Neural cell (in vitro differentiated cells): ENCODE data around the gene SLC6A18. TPM values are rescaled to one million over a fixed set of nuclear protein-coding genes. Genes with fewer than 3 reads are reported as not detected.

Source experiments
- H2AFZ ChIP-seq: fragments of 200-600, 300-800 bp; sonication (generic), shearing (Covaris generic); 2 replicates; pipeline ENCODE4 v1.6.0; 2014; ENCODE audit warnings: low read depth, mild to moderate bottlenecking, antibody characterized with exemption, low read length, moderate library complexity
- H3F3A ChIP-seq: fragments of 200-600 bp; shearing (Covaris generic); 2 replicates; pipeline ENCODE4 v1.6.1; 2016; ENCODE audit warnings: mild to moderate bottlenecking, moderate library complexity, mixed read lengths, antibody characterized with exemption, low read length; ENCODE audit not compliant: insufficient read depth, poor library complexity, severe bottlenecking
- H3K27ac ChIP-seq: fragments of 200-600, 300-800 bp; sonication (generic), shearing (Covaris generic); 2 replicates; pipeline ENCODE4 v1.5.1; 2014; ENCODE audit warnings: mild to moderate bottlenecking, low read length, moderate library complexity
- H3K27me3 ChIP-seq: fragments of 300-800, 200-600 bp; sonication (generic), shearing (Covaris generic); 2 replicates; pipeline ENCODE4 v1.6.0; 2014; ENCODE audit warnings: mild to moderate bottlenecking, low read depth, low read length, moderate library complexity; ENCODE audit not compliant: insufficient read depth
- H3K36me3 ChIP-seq: fragments of 300-800, 200-600 bp; sonication (generic), shearing (Covaris generic); 2 replicates; pipeline ENCODE4 v1.5.1; 2014; ENCODE audit warnings: mild to moderate bottlenecking, antibody characterized with exemption, low read length, moderate library complexity; ENCODE audit not compliant: insufficient read depth
- H3K4me2 ChIP-seq: fragments of 300-800, 200-600 bp; sonication (generic), shearing (Covaris generic); 2 replicates; pipeline ENCODE4 v1.6.0; 2014; ENCODE audit warnings: mild to moderate bottlenecking, low read length
- H3K4me3 ChIP-seq: fragments of 300-800, 200-600 bp; sonication (generic), shearing (Covaris generic); 2 replicates; pipeline ENCODE4 v1.5.1; 2014; ENCODE audit warnings: mild to moderate bottlenecking, low read length, moderate library complexity
- H3K79me2 ChIP-seq: fragments of 200-600 bp; shearing (Covaris generic); replicated peaks from 2 replicates; pipeline ENCODE4 v1.6.0; 2014; ENCODE audit warnings: mild to moderate bottlenecking, low read length, moderate library complexity; ENCODE audit not compliant: insufficient read depth
- H3K9ac ChIP-seq: fragments of 300-800, 200-600 bp; sonication (generic), shearing (Covaris generic); 2 replicates; pipeline ENCODE4 v1.6.1; 2016; ENCODE audit warnings: mild to moderate bottlenecking, low read length, mixed read lengths
- H3K9me2 ChIP-seq: fragments of 200-600 bp; shearing (Covaris generic); 2 replicates; pipeline ENCODE4 v1.6.1; 2016; ENCODE audit warnings: mild to moderate bottlenecking, low read length, mixed read lengths; ENCODE audit not compliant: insufficient read depth
- H3K9me3 ChIP-seq: fragments of 200-600, 300-800 bp; sonication (generic), shearing (Covaris generic); 2 replicates; pipeline ENCODE4 v1.6.1; 2016; ENCODE audit warnings: mild to moderate bottlenecking, mixed run types, low read length, moderate library complexity, mixed read lengths
- H4K20me1 ChIP-seq: fragments of 200-600 bp; shearing (Covaris generic); 2 replicates; pipeline ENCODE4 v1.6.1; 2016; ENCODE audit warnings: mild to moderate bottlenecking, mixed run types; ENCODE audit not compliant: insufficient read depth
- CTCF ChIP-seq: fragments of 450-650 bp; IDR thresholded peaks from 2 replicates; pipeline ENCODE4 v1.5.1; 2014; ENCODE audit warnings: antibody characterized with exemption, mild to moderate bottlenecking, moderate library complexity; ENCODE audit not compliant: poor library complexity, severe bottlenecking
- EP300 ChIP-seq: fragments of 450-650 bp; conservative IDR thresholded peaks from 2 replicates; pipeline ENCODE4 v1.6.1; 2014; ENCODE audit warnings: antibody characterized with exemption, mild to moderate bottlenecking, moderate library complexity; ENCODE audit not compliant: poor library complexity, severe bottlenecking
- EZH2 ChIP-seq: fragments of 200-600, 300-800 bp; shearing (Covaris generic), sonication (generic); IDR thresholded peaks from 2 replicates; pipeline ENCODE4 v1.6.1; 2014; ENCODE audit warnings: antibody characterized with exemption, low read length, borderline replicate concordance, mild to moderate bottlenecking; ENCODE audit not compliant: insufficient read depth, poor library complexity, severe bottlenecking
- MXI1 ChIP-seq: fragments of 450-650 bp; conservative IDR thresholded peaks from 2 replicates; pipeline ENCODE4 v1.6.1; 2014; ENCODE audit warnings: antibody characterized with exemption, mild to moderate bottlenecking; ENCODE audit not compliant: poor library complexity, severe bottlenecking
- POLR2AphosphoS5 ChIP-seq: IDR thresholded peaks from 2 replicates; pipeline ENCODE4 v1.6.1; 2012
- RAD21 ChIP-seq: fragments of 450-650 bp; conservative IDR thresholded peaks from 2 replicates; pipeline ENCODE4 v1.6.1; 2014; ENCODE audit warnings: antibody characterized with exemption, mild to moderate bottlenecking, moderate library complexity
- REST ChIP-seq: IDR thresholded peaks from 2 replicates; pipeline ENCODE4 v1.6.1; 2012; ENCODE audit warnings: borderline replicate concordance
- SMC3 ChIP-seq: fragments of 450-650 bp; conservative IDR thresholded peaks from 2 replicates; pipeline ENCODE4 v1.6.1; 2014; ENCODE audit warnings: antibody characterized with exemption, mild to moderate bottlenecking, moderate library complexity; ENCODE audit not compliant: poor library complexity
- TAF1 ChIP-seq: IDR thresholded peaks from 2 replicates; pipeline ENCODE4 v1.6.1; 2012; ENCODE audit warnings: low read depth
- polyA plus RNA-seq: library from polyadenylated mRNA; depleted of rRNA; stranded (reverse); fragments of >200 nt; gene quantifications from 2 replicates; pipeline ENCODE4 v1.2.3, GENCODE V29; 2014

Gene SLC6A18
- polyA plus RNA-seq, 1 donor from 2014 or later, result not detected

- no peaks in the 10 kb centered on the region for H3F3A ChIP-seq
- no peak overlapping the region for H3K4me3 ChIP-seq
- H3K79me2 ChIP-seq, result no peaks in the 10 kb centered on the region
- H3K9ac ChIP-seq, result no peak overlapping the region
- no peak overlapping the region for H2AFZ ChIP-seq
- no peaks in the 10 kb centered on the region for H3K27me3 ChIP-seq
- no peaks in the 10 kb centered on the region for H4K20me1 ChIP-seq
- H3K9me2 ChIP-seq, result no peaks in the 10 kb centered on the region
- H3K4me2 ChIP-seq, result no peak overlapping the region
- H3K9me3 ChIP-seq, result no peaks in the 10 kb centered on the region
- TF ChIP-seq EZH2 (no peak), EP300 (no peak), SMC3 (no peak), POLR2AphosphoS5 (no peak), RAD21 (no peak), REST (no peak), CTCF (no peak), MXI1 (no peak), TAF1 (no peak)
- no peaks in the 10 kb centered on the region for H3K36me3 ChIP-seq
- no peak overlapping the region for H3K27ac ChIP-seq
Observed at GRCh38 chr5:1187950-1188334, 37.2 kb upstream of the SLC6A18 start.

DNA sequence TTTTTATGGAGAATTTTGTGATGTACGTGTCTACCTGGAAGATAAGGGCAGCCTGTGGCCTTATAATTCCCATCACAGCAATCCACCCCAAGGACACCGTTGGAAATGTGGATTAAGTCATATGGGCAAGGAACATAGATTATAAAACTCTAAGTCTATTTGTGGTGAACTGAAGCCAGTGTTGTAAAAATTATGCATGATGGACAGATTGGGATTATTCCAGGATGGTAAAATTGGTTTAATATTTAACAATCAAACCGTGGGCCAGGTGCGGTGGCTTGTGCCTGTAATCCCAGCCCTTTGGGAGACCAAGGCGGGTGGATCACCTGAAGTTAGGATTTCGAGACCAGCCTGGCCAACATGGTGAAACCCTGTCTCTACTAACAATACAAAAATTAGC is 36.7 kb upstream of the SLC6A18 start:
- Histone ChIP-seq H3K4me2 (no peak overlapping the region), H3K27me3 (no peaks in the 10 kb centered on the region), H3F3A (no peaks in the 10 kb centered on the region), H3K9me2 (no peaks in the 10 kb centered on the region), H3K79me2 (no peaks in the 10 kb centered on the region), H4K20me1 (no peaks in the 10 kb centered on the region), H3K27ac (no peak overlapping the region), H3K9me3 (no peaks in the 10 kb centered on the region), H2AFZ (no peak overlapping the region), H3K9ac (no peak overlapping the region), H3K4me3 (no peak overlapping the region), H3K36me3 (no peaks in the 10 kb centered on the region)
- no peak for TF ChIP-seq TAF1
- no peak for TF ChIP-seq REST
- no peak for TF ChIP-seq EP300
- TF ChIP-seq POLR2AphosphoS5, result no peak
- no peak for TF ChIP-seq CTCF
- TF ChIP-seq EZH2, result no peak
- TF ChIP-seq SMC3, result no peak
- no peak for TF ChIP-seq RAD21
- no peak for TF ChIP-seq MXI1
